Measurements from ENCODE around the gene NPRL2. TPM values are rescaled to one million over a fixed set of nuclear protein-coding genes. Genes with fewer than 3 reads are reported as not detected.

NPRL2 gene
- total and polyA plus RNA-seq, 2 of the 13 experiments (the other 11 are each of a cell fraction or from before 2014, with no cell fraction given) = 30.6 to 51.4 TPM

GRCh38 chr3:50324351-50325112 is 26.0 kb downstream of the NPRL2 start (continued):
- TF ChIP-seq, protein P1, sequence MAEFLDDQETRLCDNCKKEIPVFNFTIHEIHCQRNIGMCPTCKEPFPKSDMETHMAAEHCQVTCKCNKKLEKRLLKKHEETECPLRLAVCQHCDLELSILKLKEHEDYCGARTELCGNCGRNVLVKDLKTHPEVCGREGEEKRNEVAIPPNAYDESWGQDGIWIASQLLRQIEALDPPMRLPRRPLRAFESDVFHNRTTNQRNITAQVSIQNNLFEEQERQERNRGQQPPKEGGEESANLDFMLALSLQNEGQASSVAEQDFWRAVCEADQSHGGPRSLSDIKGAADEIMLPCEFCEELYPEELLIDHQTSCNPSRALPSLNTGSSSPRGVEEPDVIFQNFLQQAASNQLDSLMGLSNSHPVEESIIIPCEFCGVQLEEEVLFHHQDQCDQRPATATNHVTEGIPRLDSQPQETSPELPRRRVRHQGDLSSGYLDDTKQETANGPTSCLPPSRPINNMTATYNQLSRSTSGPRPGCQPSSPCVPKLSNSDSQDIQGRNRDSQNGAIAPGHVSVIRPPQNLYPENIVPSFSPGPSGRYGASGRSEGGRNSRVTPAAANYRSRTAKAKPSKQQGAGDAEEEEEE (CRISPR knock-in tag; IDR thresholded peaks at IDR 0.05; ENCODE audit: borderline replicate concordance) = no peak
- TF ChIP-seq ZSCAN9 (CRISPR knock-in tag; IDR thresholded peaks at IDR 0.05; ENCODE audit: borderline replicate concordance) = no peak
- peak; percentile 50; the same call in 1 of the 2 replicates for TF ChIP-seq HNF4G (IDR thresholded peaks at IDR 0.05; ENCODE audit: borderline replicate concordance, low read depth, low read length)
- TF ChIP-seq HNF4G (CRISPR knock-in tag; IDR thresholded peaks at IDR 0.05; ENCODE audit: borderline replicate concordance, low read depth) = no peak
- no peak for TF ChIP-seq RBM39 (IDR thresholded peaks at IDR 0.05; ENCODE audit: low read depth, low read length, poor library complexity, severe bottlenecking)
- no peak for TF ChIP-seq ZNF567 (CRISPR knock-in tag; IDR thresholded peaks at IDR 0.05; ENCODE audit: borderline replicate concordance)
- no peak for TF ChIP-seq CEBPG (CRISPR knock-in tag; IDR thresholded peaks at IDR 0.05)
- TF ChIP-seq FOXC1 (CRISPR knock-in tag; IDR thresholded peaks at IDR 0.05; ENCODE audit: borderline replicate concordance) = 0 out of 2 replicates have a peak, but pooled peaks have one; percentile 50
- TF ChIP-seq ZNF331 (CRISPR knock-in tag; IDR thresholded peaks at IDR 0.05) = peak; percentile 80; the same call in 1 of the 2 replicates
- TF ChIP-seq PRMT3 (CRISPR knock-in tag; IDR thresholded peaks at IDR 0.05; ENCODE audit: borderline replicate concordance, low read depth) = no peak
- TF ChIP-seq, protein P2, sequence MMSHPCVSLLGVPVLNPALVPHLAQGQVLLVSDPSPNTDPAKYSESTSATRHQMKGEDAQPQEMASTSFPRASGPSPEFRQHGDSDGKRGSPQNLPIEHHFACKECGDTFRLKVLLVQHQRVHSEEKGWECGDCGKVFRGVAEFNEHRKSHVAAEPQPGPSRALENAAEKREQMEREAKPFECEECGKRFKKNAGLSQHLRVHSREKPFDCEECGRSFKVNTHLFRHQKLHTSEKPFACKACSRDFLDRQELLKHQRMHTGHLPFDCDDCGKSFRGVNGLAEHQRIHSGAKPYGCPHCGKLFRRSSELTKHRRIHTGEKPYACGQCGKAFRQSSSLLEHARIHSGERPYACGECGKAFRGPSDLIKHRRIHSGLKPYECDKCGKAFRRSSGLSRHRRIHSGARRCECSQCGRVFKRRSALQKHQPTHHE (CRISPR knock-in tag; IDR thresholded peaks at IDR 0.05; ENCODE audit: borderline replicate concordance) = no peak
- 0 out of 2 replicates have a peak, but pooled peaks have one; percentile 27 for TF ChIP-seq ZSCAN22 (CRISPR knock-in tag; IDR thresholded peaks at IDR 0.05)
- TF ChIP-seq RCOR2 (CRISPR knock-in tag; IDR thresholded peaks at IDR 0.05) = 0 out of 2 replicates have a peak, but pooled peaks have one; percentile 32
- peak; percentile 65; the same call in 1 of the 2 replicates for TF ChIP-seq MAZ (IDR thresholded peaks at IDR 0.05; ENCODE audit: borderline replicate concordance, low read depth, low read length)
- peak; percentile 70; the same call in 1 of the 2 replicates for TF ChIP-seq MAZ (CRISPR knock-in tag; IDR thresholded peaks at IDR 0.05; ENCODE audit: low read depth)
- peak; percentile 77; the same call in 1 of the 2 replicates for TF ChIP-seq ZNF414 (CRISPR knock-in tag; IDR thresholded peaks at IDR 0.05)
- no peak for TF ChIP-seq RBM22 (optimal IDR thresholded peaks at IDR 0.05; ENCODE audit: low read length)
- no peak for TF ChIP-seq MYC (CRISPR knock-in tag; IDR thresholded peaks at IDR 0.05; ENCODE audit: borderline replicate concordance)
- no peak for TF ChIP-seq CCAR2 (optimal IDR thresholded peaks at IDR 0.05; ENCODE audit: low read depth, low read length)
- peak; percentile 56 for TF ChIP-seq ZBTB38 (CRISPR knock-in tag; IDR thresholded peaks at IDR 0.05)
- 0 out of 2 replicates have a peak, but pooled peaks have one; percentile 39 for TF ChIP-seq ZNF264 (CRISPR knock-in tag; IDR thresholded peaks at IDR 0.05)
- no peak for TF ChIP-seq KDM6A (CRISPR knock-in tag; IDR thresholded peaks at IDR 0.05; ENCODE audit: low read depth)
- no peak for TF ChIP-seq REPIN1 (CRISPR knock-in tag; IDR thresholded peaks at IDR 0.05; ENCODE audit: borderline replicate concordance, low read depth)
- no peak for TF ChIP-seq ZNF329 (CRISPR knock-in tag; IDR thresholded peaks at IDR 0.05; ENCODE audit: low read depth)
- TF ChIP-seq ZNF879 (CRISPR knock-in tag; IDR thresholded peaks at IDR 0.05) = no peak
- peak; percentile 68; the same call in 1 of the 2 replicates for TF ChIP-seq IRF2 (CRISPR knock-in tag; IDR thresholded peaks at IDR 0.05)
- no peak for TF ChIP-seq CREB1 (IDR thresholded peaks at IDR 0.05)
- TF ChIP-seq CREB1 (CRISPR knock-in tag; IDR thresholded peaks at IDR 0.05) = peak; percentile 50; the same call in 1 of the 2 replicates

Measured in HepG2 (cell line).